GM12873 (cell line): Measurements from ENCODE around the gene GJA9.

Experiments
- TF ChIP-seq, protein P1 (sequence below): IDR thresholded peaks from 2 replicates; pipeline ENCODE4 v1.5.1; 2012; ENCODE audit warnings: low read depth, mild to moderate bottlenecking, moderate library complexity, low read length, control low read depth; ENCODE audit not compliant: insufficient read depth; ENCODE audit errors: missing control alignments

Gene GJA9

DNA sequence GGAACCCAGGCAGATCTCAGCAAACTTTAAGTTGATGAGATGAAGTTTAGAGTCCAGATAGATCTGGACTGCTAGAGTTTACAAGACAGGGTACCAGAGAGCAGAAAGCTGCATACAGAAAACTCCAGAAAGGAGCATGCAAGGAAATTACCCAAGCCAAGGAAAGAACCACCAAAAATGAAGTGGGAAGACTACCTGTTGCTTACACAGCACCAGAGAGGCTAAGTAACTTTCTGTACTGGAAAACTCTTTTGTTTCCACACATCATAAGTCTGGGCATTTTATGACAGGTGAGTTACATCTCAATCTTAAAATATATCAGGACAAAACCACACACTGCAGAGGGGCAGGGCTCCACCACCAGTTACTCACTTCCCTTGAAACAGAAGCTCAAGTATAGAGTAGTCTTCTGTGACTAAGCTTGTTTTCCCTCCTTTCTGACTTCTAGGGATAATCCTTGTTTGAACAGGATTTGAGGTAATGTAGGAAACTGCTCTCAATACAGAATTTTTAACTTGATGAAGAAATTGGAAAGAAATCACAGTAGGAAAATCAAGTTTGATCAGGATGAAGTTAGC lies 17.4 kb upstream of the GJA9 start:
- TF ChIP-seq, protein P1, sequence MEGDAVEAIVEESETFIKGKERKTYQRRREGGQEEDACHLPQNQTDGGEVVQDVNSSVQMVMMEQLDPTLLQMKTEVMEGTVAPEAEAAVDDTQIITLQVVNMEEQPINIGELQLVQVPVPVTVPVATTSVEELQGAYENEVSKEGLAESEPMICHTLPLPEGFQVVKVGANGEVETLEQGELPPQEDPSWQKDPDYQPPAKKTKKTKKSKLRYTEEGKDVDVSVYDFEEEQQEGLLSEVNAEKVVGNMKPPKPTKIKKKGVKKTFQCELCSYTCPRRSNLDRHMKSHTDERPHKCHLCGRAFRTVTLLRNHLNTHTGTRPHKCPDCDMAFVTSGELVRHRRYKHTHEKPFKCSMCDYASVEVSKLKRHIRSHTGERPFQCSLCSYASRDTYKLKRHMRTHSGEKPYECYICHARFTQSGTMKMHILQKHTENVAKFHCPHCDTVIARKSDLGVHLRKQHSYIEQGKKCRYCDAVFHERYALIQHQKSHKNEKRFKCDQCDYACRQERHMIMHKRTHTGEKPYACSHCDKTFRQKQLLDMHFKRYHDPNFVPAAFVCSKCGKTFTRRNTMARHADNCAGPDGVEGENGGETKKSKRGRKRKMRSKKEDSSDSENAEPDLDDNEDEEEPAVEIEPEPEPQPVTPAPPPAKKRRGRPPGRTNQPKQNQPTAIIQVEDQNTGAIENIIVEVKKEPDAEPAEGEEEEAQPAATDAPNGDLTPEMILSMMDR, result no peak

DNA sequence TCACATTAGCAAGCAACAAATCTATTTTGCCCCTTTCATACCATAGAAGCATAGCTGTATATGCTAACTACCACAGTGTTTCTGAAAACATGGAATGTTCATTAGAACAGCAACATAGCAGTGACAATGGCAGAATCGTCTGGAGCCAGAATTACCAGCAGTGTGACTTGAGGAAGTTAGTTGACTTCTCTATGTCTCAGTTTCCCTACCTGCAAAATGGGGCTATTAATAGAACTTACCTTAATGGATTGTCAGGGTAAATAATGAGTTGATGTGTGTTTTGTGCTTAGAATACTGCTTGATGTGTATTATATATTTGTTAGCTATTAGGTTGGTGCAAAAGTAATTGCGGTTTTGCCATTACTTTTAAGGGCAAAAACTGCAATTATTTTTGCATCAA lies 14.8 kb upstream of the GJA9 start:
- TF ChIP-seq, protein P1, result no peak

DNA sequence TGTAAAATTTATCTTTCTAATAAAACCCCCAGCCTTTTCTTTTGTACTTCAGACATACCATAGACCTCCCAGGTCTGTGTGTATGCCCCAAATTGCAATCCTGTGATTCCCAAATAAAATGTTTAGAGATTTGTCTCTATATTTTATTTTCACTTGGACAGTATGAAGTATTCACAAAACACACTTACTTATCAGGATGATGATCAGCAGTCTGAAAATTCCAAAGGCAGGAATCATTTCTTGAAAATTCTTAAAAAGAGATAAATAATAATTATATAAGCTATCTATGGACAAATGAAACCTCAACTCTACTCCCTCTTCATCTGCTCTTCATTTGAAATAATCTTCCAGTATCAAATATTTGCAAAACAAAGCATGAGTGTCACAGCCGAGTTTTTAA lies 11.6 kb upstream of the GJA9 start:
- TF ChIP-seq, protein P1, result no peak

DNA sequence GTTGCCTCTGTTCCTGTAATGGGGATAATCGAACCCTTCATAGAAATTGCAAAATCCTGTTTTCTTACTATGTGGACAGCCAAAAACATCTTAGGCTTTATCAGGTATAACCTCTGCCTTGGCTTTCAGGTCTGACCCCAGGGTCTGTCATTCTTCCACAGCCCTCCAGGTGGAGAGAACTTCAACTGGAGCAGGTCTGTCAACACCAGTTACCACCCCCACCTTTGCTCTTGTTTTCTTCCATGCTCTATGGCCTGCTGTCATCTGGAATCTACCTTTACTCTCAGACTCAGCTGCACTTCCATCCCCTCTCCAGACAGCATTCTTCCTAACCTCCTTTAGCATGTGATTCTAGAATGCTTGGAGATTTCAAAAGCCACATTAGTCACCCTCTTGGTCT lies 10.4 kb upstream of the GJA9 start:
- TF ChIP-seq, protein P1, result peak; percentile 34

DNA sequence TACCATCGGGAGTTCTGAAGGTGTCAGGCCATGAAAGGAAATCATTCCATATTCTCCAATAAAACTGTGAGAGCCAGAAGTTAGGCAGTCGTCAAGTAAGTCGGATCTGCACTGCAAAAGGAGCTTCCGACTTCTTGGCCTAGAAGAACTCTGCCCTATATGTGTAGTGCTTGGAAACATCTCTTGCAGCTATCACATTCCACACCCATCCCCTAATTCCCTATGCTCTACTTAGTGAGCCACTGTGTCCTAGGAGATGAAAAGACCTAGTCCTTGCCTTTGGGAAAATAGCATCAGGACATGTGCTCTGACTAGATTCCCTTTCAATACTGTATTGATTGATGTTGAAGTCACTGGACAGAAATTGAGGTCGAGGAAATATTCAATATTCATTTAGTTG lies 8.2 kb upstream of the GJA9 start:
- TF ChIP-seq, protein P1, result no peak

DNA sequence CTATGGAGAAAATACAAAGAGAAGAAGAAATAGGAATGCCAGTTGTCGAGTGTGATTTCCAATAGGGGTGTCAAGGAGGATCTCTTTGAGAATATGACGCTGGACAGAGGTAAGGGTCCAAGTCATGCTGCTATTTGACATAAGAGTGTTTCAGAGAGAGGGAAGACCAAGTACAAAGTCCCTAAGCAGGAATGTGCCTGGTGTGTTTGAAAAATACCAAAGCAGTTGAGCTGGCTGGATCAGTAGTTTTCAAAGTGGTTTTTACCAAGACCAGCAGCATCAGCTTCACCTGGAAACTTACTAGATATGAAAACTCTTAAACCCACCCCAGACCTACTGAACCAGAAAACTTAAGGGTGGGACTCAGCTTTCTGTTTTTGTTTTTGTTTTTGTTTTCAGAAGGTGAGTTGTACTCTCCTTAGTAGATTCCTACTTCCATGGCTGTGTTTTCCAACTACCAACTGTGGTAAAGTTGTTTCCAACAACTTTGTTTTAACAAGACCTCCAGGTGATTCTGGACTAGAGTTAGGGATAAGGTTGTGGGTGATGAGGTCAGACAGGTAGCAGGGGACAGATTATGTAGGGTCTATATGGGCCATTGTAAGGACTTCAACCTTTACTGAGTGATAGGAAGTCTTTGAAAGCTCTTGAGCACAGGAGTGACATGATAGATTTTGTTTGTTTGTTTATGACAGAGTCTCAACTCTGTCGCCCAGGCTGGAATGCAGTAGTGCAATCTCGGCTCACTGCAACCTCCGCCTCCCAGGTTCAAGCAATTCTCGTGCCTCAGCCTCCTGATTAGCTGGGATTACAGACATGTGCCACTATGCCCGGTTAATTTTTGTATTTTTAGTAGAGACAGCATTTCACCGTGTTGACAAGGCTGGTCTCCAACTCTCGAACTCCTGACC lies 7.3 kb upstream of the GJA9 start:
- TF ChIP-seq, protein P1, result no peak

DNA sequence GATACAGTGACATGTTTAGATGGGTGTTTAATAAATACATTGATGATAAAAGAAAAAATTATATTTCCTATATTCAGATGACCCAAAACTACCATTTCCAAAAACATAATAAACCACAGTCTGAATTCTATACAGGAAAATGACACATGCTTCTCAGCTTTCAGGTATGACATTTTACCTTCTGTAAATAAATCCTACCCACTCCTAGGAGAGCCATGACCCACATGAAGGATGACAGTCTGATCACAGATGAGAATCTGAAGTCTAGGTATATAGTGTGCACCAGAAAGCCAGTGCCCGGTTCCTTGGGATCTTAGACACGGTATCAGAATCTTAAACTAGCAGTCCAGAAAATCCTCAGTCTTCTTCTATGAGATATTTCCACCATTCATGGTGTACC lies 3.7 kb upstream of the GJA9 start:
- TF ChIP-seq, protein P1, result no peak
